HepG2 (cell line): ENCODE data around the gene GRB2. TPM values are rescaled to one million over a fixed set of nuclear protein-coding genes. Genes with fewer than 3 reads are reported as not detected.

Experiments used
- BRCA1 ChIP-seq: sonication (generic); formaldehyde crosslinking; IDR thresholded peaks from 2 replicates; pipeline ENCODE4 v1.4.0; 2020; ENCODE audit warnings: missing genetic modification reagents
- FOXA1 ChIP-seq, 2 experiments: fragments of 450-650 bp in 1 of 2; sonication (generic) in 1 of 2; formaldehyde crosslinking in 1 of 2; IDR thresholded peaks; 2 replicates each; pipeline versions ENCODE4 v1.4.0 to v1.6.1; 2016 to 2020; ENCODE audit warnings: missing genetic modification reagents in 1 of 2
- GABPA ChIP-seq, 2 experiments: IDR thresholded peaks; 2 replicates each; pipeline ENCODE4 v1.6.1; 2011 to 2016; ENCODE audit warnings: low read depth in 2 of 2, low read length in 1 of 2, missing biosample characterization in 1 of 2, missing genetic modification characterization in 1 of 2
- JARID2 ChIP-seq: sonication (generic); formaldehyde crosslinking; IDR thresholded peaks from 2 replicates; pipeline ENCODE4 v1.8.1; 2023; ENCODE audit warnings: missing genetic modification reagents, inconsistent platforms; ENCODE audit not compliant: insufficient replicate concordance
- NFAT5 ChIP-seq: sonication (generic); formaldehyde crosslinking; IDR thresholded peaks from 2 replicates; pipeline ENCODE4 v1.4.0; 2020; ENCODE audit warnings: missing genetic modification reagents
- NFKBIZ ChIP-seq: IDR thresholded peaks from 2 replicates; pipeline ENCODE4 v1.6.1; 2018; ENCODE audit warnings: missing genetic modification reagents, missing compliant biosample characterization
- PCBP2 ChIP-seq: fragments of 200-400 bp; formaldehyde crosslinking; optimal IDR thresholded peaks from 2 replicates; pipeline ENCODE3; 2018; ENCODE audit warnings: low read length, low read depth; ENCODE audit not compliant: poor library complexity, severe bottlenecking
- ZBTB4 ChIP-seq: sonication (generic); formaldehyde crosslinking; IDR thresholded peaks from 2 replicates; pipeline ENCODE4 v1.4.0; 2020; ENCODE audit warnings: missing genetic modification reagents, mild to moderate bottlenecking, borderline replicate concordance
- ZNF280D ChIP-seq: sonication (generic); formaldehyde crosslinking; IDR thresholded peaks from 2 replicates; pipeline ENCODE4 v1.5.1; 2020; ENCODE audit warnings: mild to moderate bottlenecking, missing genetic modification reagents
- ZNF570 ChIP-seq: sonication (generic); formaldehyde crosslinking; IDR thresholded peaks from 2 replicates; pipeline ENCODE4 v1.4.0; 2020; ENCODE audit warnings: mild to moderate bottlenecking, missing genetic modification reagents, borderline replicate concordance
- ZNF704 ChIP-seq: sonication (generic); formaldehyde crosslinking; IDR thresholded peaks from 2 replicates; pipeline ENCODE4 v1.8.1; 2023; ENCODE audit warnings: mild to moderate bottlenecking, inconsistent platforms, moderate library complexity, missing genetic modification reagents, borderline replicate concordance
- ZNF747 ChIP-seq: sonication (generic); formaldehyde crosslinking; IDR thresholded peaks from 2 replicates; pipeline ENCODE4 v1.8.1; 2023; ENCODE audit warnings: missing genetic modification reagents, mild to moderate bottlenecking, borderline replicate concordance
- polyA plus RNA-seq, 8 experiments: library from polyadenylated mRNA; depleted of rRNA in 3 of 8; stranded (reverse) in 7 of 8; unstranded in 1 of 8; fragments of >200 nt; fragmentation: Illumina TruSeq in 4 of 8; extraction: Trizol in 4 of 8; gene quantifications; 2 replicates each; pipeline versions ENCODE4 v1.2.1 to v1.2.3, GENCODE V29; 2011 to 2016; ENCODE audit warnings: low read depth in 4 of 8, missing spikeins in 1 of 8, mixed read lengths in 1 of 8; ENCODE audit not compliant: insufficient read depth in 1 of 8
- total RNA-seq, 5 experiments: library from RNA; depleted of rRNA; stranded (reverse); fragments of >200 nt; fragmentation: Illumina TruSeq; extraction: Trizol; gene quantifications; 2 replicates each; pipeline ENCODE4 v1.2.3, GENCODE V29; 2016; ENCODE audit warnings: low read depth in 1 of 5

Gene GRB2
- total and polyA plus RNA-seq, 2 of the 13 experiments (the other 11 are each of a cell fraction or from before 2014, with no cell fraction given) = 84.6 to 92.3 TPM

GRCh38 chr17:75308732-75309629, 96.5 kb downstream of the GRB2 start (continued):
- TF ChIP-seq ZNF280D (CRISPR knock-in tag) = peak; percentile 63
- peak; percentile 90; the same call in 1 of the 2 replicates for TF ChIP-seq ZNF747
- no peak for TF ChIP-seq GABPA (IDR thresholded peaks at IDR 0.05; ENCODE audit: low read depth, low read length)
- no peak; the same call in 1 of the 2 replicates for TF ChIP-seq GABPA (CRISPR knock-in tag; IDR thresholded peaks at IDR 0.05; ENCODE audit: low read depth)
- 0 out of 2 replicates have a peak, but pooled peaks have one; percentile 1 for TF ChIP-seq ZNF704 (CRISPR knock-in tag)
- no peak for TF ChIP-seq FOXA1 (IDR thresholded peaks at IDR 0.05)
- peak; percentile 33; the same call in 1 of the 2 replicates for TF ChIP-seq FOXA1 (CRISPR knock-in tag; IDR thresholded peaks at IDR 0.05)
- TF ChIP-seq ZBTB4 (CRISPR knock-in tag) = no peak
- TF ChIP-seq BRCA1 (CRISPR knock-in tag) = no peak
- no peak for TF ChIP-seq NFAT5
- 0 out of 2 replicates have a peak, but pooled peaks have one; percentile 35 for TF ChIP-seq ZNF570
- TF ChIP-seq JARID2 = peak; percentile 57
- TF ChIP-seq PCBP2 = no peak
- TF ChIP-seq NFKBIZ = peak; percentile 59; the same call in 1 of the 2 replicates
